Measurements from ENCODE around the gene TMEM239. TPM values are rescaled to one million over a fixed set of nuclear protein-coding genes. Genes with fewer than 3 reads are reported as not detected.
"Not testable (repeated sequence)": the region's sequence is repeated elsewhere in the genome, so short reads cannot be mapped to it uniquely, and the experiment has no call there.

TMEM239 gene
- polyA plus RNA-seq, 3 donors, result not detected

GRCh38 chr20:2798095-2798805, 17.9 kb upstream of the TMEM239 start:
- 84 to 85% (median 84%) methylated on average over 18 to 19 of the region's 19 CpGs for WGBS, 3 donors
- no peak overlapping the region for H3K27ac ChIP-seq (ENCODE audit: low read depth, low read length)

GRCh38 chr20:2798814-2799213, 17.4 kb upstream of the TMEM239 start:
- WGBS, 3 donors, result 57 to 65% (median 59%) methylated on average over 6 of the region's 6 CpGs
- H3K27ac ChIP-seq (ENCODE audit: low read depth, low read length), result no peak overlapping the region

GRCh38 chr20:2799271-2799670, 16.9 kb upstream of the TMEM239 start:
- no peak overlapping the region for H3K27ac ChIP-seq (ENCODE audit: low read depth, low read length)
- 34 to 50% (median 47%) methylated on average over 9 of the region's 9 CpGs for WGBS, 3 donors

- no peak overlapping the region for H3K27ac ChIP-seq (ENCODE audit: low read depth, low read length)
- 2 to 3% (median 3%) methylated on average over 47 to 61 of the region's 61 CpGs for WGBS, 3 donors
Observed at GRCh38 chr20:2799688-2800520, 16.3 kb upstream of the TMEM239 start.

- 2 to 4% (median 2%) methylated on average over 28 to 48 of the region's 52 CpGs for WGBS, 3 donors
Observed at GRCh38 chr20:2800521-2801285, 15.5 kb upstream of the TMEM239 start, which contains the start of gene CPXM1. CPXM1 (minus strand) TSS chr20:2800627; CDS start chr20:2800572, 55 bp downstream.

GRCh38 chr20:2801286-2801728, 14.9 kb upstream of the TMEM239 start:
- H3K27ac ChIP-seq (ENCODE audit: low read depth, low read length), result no peak overlapping the region
- WGBS, 3 donors, result 11 to 19% (median 18%) methylated on average over 13 of the region's 13 CpGs

More at GRCh38 chr20:2800521-2801285, 15.5 kb upstream of the TMEM239 start, which contains the start of gene CPXM1:
- H3K27ac ChIP-seq (ENCODE audit: low read depth, low read length), result no peak within 1 kb of the TSS

GRCh38 chr20:2804041-2804828, 11.9 kb upstream of the TMEM239 start:
- 54 to 68% (median 67%) methylated on average over 16 of the region's 16 CpGs for WGBS, 3 donors

GRCh38 chr20:2804852-2805688, 11.1 kb upstream of the TMEM239 start:
- 14 to 20% (median 17%) methylated on average over 38 to 49 of the region's 49 CpGs for whole genome bisulfite sequencing, 3 donors
- no peak overlapping the region for H3K27ac ChIP-seq (ENCODE audit: low read depth, low read length)

More at GRCh38 chr20:2804041-2804828, 11.9 kb upstream of the TMEM239 start:
- H3K27ac ChIP-seq (ENCODE audit: low read depth, low read length), result no peak overlapping the region

- no peak overlapping the region for H3K27ac ChIP-seq (ENCODE audit: low read depth, low read length)
- 23 to 58% (median 55%) methylated on average over 22 of the region's 22 CpGs for WGBS, 3 donors
Observed at GRCh38 chr20:2805689-2806350, 10.3 kb upstream of the TMEM239 start.

- WGBS, 3 donors, result 36 to 64% (median 64%) methylated on average over 4 of the region's 4 CpGs
- H3K27ac ChIP-seq (ENCODE audit: low read depth, low read length), result no peak overlapping the region
Observed at GRCh38 chr20:2806351-2806701, 9.8 kb upstream of the TMEM239 start.

GRCh38 chr20:2807019-2807418, 9.1 kb upstream of the TMEM239 start:
- H3K27ac ChIP-seq (ENCODE audit: low read depth, low read length), result no peak overlapping the region
- 82 to 88% (median 85%) methylated on average over 4 of the region's 4 CpGs for WGBS, 3 donors

GRCh38 chr20:2807929-2808328, 8.2 kb upstream of the TMEM239 start:
- 70 to 91% (median 90%) methylated on average over 9 of the region's 9 CpGs for WGBS, 3 donors
- H3K27ac ChIP-seq (ENCODE audit: low read depth, low read length), result not testable (repeated sequence)

- WGBS, 3 donors, result 90 to 95% (median 92%) methylated on average over 10 of the region's 10 CpGs
- H3K27ac ChIP-seq (ENCODE audit: low read depth, low read length), result no peak overlapping the region
Observed at GRCh38 chr20:2809690-2810089, 6.5 kb upstream of the TMEM239 start.

GRCh38 chr20:2812189-2812588, 4.0 kb upstream of the TMEM239 start:
- 63 to 87% (median 78%) methylated on average over 3 of the region's 3 CpGs for WGBS, 3 donors
- no peak overlapping the region for H3K27ac ChIP-seq (ENCODE audit: low read depth, low read length)

- H3K27ac ChIP-seq (ENCODE audit: low read depth, low read length), result no peak overlapping the region
- WGBS, 3 donors, result 96 to 100% (median 100%) methylated on average over 1 of the region's 1 CpG
Observed at GRCh38 chr20:2814076-2814475, 2.1 kb upstream of the TMEM239 start.

- no peak within 1 kb of the TSS for H3K27ac ChIP-seq (ENCODE audit: low read depth, low read length)
- 10 to 30% (median 13%) methylated on average over 3 to 5 of the region's 5 CpGs for WGBS, 3 donors
Observed at GRCh38 chr20:2814587-2815051, 1.5 kb upstream of the TMEM239 start, which contains the start of gene C20orf141. C20orf141 (plus strand) TSS chr20:2814987; CDS start chr20:2815185, 198 bp downstream.

Measured in adipose tissue (tissue), 3 donors.